Measurements from ENCODE around the gene GGT6.

GGT6 gene

GRCh38 chr17:4557626-4558346 lies 2.6 kb downstream of the GGT6 start:
- H3K4me3 ChIP-seq (ENCODE audit: low read length): no peak overlapping the region
- DNase-seq (ENCODE audit: low read depth): no peak
- TF ChIP-seq, protein P1, sequence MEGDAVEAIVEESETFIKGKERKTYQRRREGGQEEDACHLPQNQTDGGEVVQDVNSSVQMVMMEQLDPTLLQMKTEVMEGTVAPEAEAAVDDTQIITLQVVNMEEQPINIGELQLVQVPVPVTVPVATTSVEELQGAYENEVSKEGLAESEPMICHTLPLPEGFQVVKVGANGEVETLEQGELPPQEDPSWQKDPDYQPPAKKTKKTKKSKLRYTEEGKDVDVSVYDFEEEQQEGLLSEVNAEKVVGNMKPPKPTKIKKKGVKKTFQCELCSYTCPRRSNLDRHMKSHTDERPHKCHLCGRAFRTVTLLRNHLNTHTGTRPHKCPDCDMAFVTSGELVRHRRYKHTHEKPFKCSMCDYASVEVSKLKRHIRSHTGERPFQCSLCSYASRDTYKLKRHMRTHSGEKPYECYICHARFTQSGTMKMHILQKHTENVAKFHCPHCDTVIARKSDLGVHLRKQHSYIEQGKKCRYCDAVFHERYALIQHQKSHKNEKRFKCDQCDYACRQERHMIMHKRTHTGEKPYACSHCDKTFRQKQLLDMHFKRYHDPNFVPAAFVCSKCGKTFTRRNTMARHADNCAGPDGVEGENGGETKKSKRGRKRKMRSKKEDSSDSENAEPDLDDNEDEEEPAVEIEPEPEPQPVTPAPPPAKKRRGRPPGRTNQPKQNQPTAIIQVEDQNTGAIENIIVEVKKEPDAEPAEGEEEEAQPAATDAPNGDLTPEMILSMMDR (conservative IDR thresholded peaks at IDR 0.05; ENCODE audit: low read depth, low read length): no peak

GRCh38 chr17:4556996-4557395 lies 3.4 kb downstream of the GGT6 start:
- DNase-seq (ENCODE audit: low read depth): no peak
- TF ChIP-seq, protein P1 (conservative IDR thresholded peaks at IDR 0.05; ENCODE audit: low read depth, low read length): no peak
- H3K4me3 ChIP-seq (ENCODE audit: low read length): no peak overlapping the region

DNA sequence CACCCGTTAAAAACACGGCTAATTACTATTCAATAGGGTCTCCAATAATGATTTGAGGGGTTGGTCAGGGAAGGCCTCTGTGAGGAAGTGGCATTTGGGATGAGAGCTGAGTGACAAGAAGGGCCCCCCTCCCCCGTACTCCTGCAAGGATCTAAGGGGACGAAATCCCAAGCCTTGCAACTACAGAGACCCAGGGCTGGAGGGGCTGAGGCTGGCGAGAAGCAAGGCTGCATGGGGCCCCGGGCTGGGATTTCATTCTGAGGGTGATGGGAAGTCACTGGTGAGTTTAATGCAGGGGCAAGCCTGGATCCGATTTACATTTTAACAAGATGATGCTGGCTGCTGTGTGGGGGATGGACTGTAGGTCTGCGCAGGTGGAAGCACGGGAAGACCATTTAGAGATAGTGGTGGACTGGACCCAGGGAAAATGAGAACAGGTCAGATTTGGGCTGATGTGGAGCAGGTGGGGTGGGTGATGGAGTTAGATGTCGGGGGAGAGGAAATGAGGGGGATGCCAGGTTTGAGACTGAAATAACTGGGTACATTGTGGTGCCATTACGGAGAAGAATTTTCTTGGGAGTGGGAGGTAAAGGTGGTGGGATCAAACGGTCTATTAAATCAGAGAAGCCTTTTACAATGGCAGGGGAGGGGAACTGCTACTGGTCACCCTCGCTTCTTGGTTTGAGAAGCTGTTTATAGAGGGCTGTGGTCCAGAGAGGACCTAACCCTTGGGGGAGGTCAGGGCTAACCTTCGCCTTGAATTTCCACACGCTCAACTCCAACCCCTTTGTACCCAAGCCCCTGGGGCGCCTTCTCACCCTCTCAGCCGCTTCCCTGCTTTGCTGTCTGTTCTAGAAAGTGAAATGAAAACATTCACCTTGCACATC lies 4.3 kb downstream of the GGT6 start:
- DNase-seq (ENCODE audit: low read depth): no peak
- peak overlapping the region; percentile 89 for H3K4me3 ChIP-seq (ENCODE audit: low read length)
- TF ChIP-seq, protein P1 (conservative IDR thresholded peaks at IDR 0.05; ENCODE audit: low read depth, low read length): no peak

GRCh38 chr17:4554997-4555799 lies 5.2 kb downstream of the GGT6 start, which contains the start of gene MYBBP1A:
MYBBP1A (minus strand) TSS chr17:4555384; CDS start chr17:4555324, 60 bp downstream.
- peak within 1 kb of the TSS; percentile 89 for H3K4me3 ChIP-seq (ENCODE audit: low read length)
- TF ChIP-seq, protein P1 (conservative IDR thresholded peaks at IDR 0.05; ENCODE audit: low read depth, low read length): peak; percentile 6
- DNase-seq (ENCODE audit: low read depth): peak; percentile 68

DNA sequence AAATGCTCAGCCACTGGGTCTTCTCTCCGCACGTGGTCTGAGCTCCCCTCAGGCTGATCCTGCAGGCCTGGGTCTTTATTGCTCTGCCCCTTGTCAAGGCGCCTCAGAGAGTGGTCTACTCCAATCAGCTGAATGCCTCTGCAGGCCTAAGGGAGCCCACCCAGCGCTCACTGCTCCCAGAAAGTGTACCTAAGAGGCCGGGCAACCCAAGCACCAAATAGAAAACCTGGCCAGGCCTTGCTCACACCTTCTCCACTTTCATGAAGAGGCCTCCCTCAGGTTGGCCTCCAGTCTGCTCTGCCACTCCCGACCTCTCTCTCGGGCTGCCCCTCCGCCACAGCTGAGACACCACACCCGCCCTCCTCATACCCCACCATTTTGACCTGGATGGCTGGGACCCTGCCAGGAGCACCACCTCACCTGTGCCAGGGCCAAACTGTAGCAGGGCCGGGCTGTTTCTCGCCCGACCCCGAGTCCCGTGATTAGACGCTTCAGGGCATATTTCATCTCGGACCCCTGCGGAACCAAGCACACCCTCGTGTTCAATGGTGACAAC lies 5.9 kb downstream of the GGT6 start:
- peak overlapping the region; percentile 89 for H3K4me3 ChIP-seq (ENCODE audit: low read length)
- no peak for DNase-seq (ENCODE audit: low read depth)
- TF ChIP-seq, protein P1 (conservative IDR thresholded peaks at IDR 0.05; ENCODE audit: low read depth, low read length): no peak

DNA sequence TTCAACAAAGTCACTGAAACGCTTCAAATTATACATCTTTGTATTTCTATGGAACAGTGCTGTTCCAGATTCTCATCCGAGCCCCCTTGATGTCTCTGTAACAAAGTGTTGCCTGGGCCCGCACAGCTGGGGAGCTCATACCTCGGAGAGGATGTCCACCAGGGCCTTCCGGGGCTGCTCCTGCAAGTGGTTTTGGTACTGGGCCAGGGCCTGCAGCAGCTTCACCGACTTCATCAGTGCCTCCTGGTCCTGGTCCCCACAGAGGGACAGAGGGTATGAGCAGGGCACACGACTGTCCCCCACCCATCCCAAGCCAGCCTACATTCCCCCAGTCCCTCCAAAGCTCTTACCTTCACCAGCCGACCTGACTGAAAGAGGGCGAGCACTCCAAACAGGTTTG lies 6.7 kb downstream of the GGT6 start:
- peak overlapping the region; percentile 89 for H3K4me3 ChIP-seq (ENCODE audit: low read length)
- TF ChIP-seq, protein P1 (conservative IDR thresholded peaks at IDR 0.05; ENCODE audit: low read depth, low read length): no peak
- no peak for DNase-seq (ENCODE audit: low read depth)

All from retinal pigment epithelial cell (primary cell).